Endothelial cell of umbilical vein (primary cell): ENCODE data around the gene N4BP2L1. TPM values are rescaled to one million over a fixed set of nuclear protein-coding genes. Genes with fewer than 3 reads are reported as not detected.

ENCODE experiments used
- BruUV-seq: library from RNA; stranded (reverse); fragments of 400-500 nt; replicated peaks from 2 replicates; lab custom pipeline; 2021; lab: Mats Ljungman, UMichigan
- CTCF ChIA-PET: fragments of 300-600, 350-600 bp; sonication (Branson Sonifier 250); formaldehyde crosslinking; loops from one replicate; lab custom pipeline; 2021; ENCODE audit warnings: antibody characterized with exemption, inconsistent platforms; lab: Charles Lee
- POLR2A ChIA-PET: fragments of 300-600, 350-600 bp; sonication (Branson Sonifier 250); formaldehyde crosslinking; loops from one replicate; lab custom pipeline; 2021; ENCODE audit warnings: antibody characterized with exemption, inconsistent platforms; lab: Charles Lee
- DNase-seq: peaks from one replicate; pipeline ENCODE4 v3.0.0-alpha.2; 2011; ENCODE audit warnings: low read depth, low spot score
- FAIRE-seq: peaks from 2 replicates; lab custom pipeline; 2011; peaks lifted over from hg19 to GRCh38; lab: Jason Lieb, UNC
- H2AFZ ChIP-seq: 2 replicates; pipeline ENCODE4 v1.6.0; 2012; ENCODE audit warnings: low read depth, low read length, control low read depth, inconsistent platforms
- H3K27ac ChIP-seq: 2 replicates; pipeline ENCODE4 v1.5.1; 2011; ENCODE audit warnings: low read depth, mild to moderate bottlenecking, control low read depth, low read length, moderate library complexity; ENCODE audit not compliant: insufficient read depth
- H3K27me3 ChIP-seq, 2 experiments: 2 replicates each; pipeline versions ENCODE4 v1.6.0 to v1.6.1; 2011; ENCODE audit warnings: low read length in 2 of 2, mixed read lengths in 1 of 2; ENCODE audit not compliant: control insufficient read depth in 2 of 2, insufficient read depth in 2 of 2
- H3K36me3 ChIP-seq, 2 experiments: 2 replicates in 1 of 2; 3 replicates in 1 of 2; pipeline ENCODE4 v1.5.1; 2011; ENCODE audit warnings: low read length in 2 of 2, mild to moderate bottlenecking in 1 of 2, moderate library complexity in 1 of 2; ENCODE audit not compliant: control insufficient read depth in 2 of 2, insufficient read depth in 2 of 2; ENCODE audit errors: extremely low read depth in 1 of 2
- H3K4me1 ChIP-seq: 3 replicates; pipeline ENCODE4 v1.5.1; 2011; ENCODE audit warnings: mild to moderate bottlenecking, low read length; ENCODE audit not compliant: control insufficient read depth, insufficient read depth; ENCODE audit errors: extremely low read depth
- H3K4me2 ChIP-seq: 2 replicates; pipeline ENCODE4 v1.6.1; 2011; ENCODE audit warnings: low read length, control low read depth, mixed read lengths; ENCODE audit not compliant: insufficient read depth
- H3K4me3 ChIP-seq, 3 experiments: fragments of 200-600 bp in 1 of 3; sonication (generic), shearing (Covaris generic) in 1 of 3; replicated peaks in 1 of 3; 2 replicates each; pipeline ENCODE4 v1.5.1; 2011 to 2016; ENCODE audit warnings: control low read depth in 3 of 3, low read length in 3 of 3, mild to moderate bottlenecking in 2 of 3, inconsistent platforms in 1 of 3, low read depth in 1 of 3, moderate library complexity in 1 of 3; ENCODE audit not compliant: insufficient read depth in 1 of 3
- H3K79me2 ChIP-seq: 2 replicates; pipeline ENCODE4 v1.6.0; 2012; ENCODE audit warnings: low read length, inconsistent platforms; ENCODE audit not compliant: control insufficient read depth, insufficient read depth
- H3K9ac ChIP-seq: replicated peaks from 2 replicates; pipeline ENCODE3; 2011; ENCODE audit warnings: low read length, control low read depth; ENCODE audit not compliant: insufficient read depth; ENCODE audit errors: extremely low read depth
- H3K9me1 ChIP-seq: replicated peaks from 3 replicates; pipeline ENCODE4 v1.6.0; 2011; ENCODE audit warnings: mild to moderate bottlenecking, low read length; ENCODE audit not compliant: control insufficient read depth, insufficient read depth; ENCODE audit errors: extremely low read depth
- H3K9me3 ChIP-seq: replicated peaks from 2 replicates; pipeline ENCODE4 v1.5.1; 2012; ENCODE audit warnings: low read length, inconsistent platforms; ENCODE audit not compliant: control insufficient read depth, insufficient read depth
- H4K20me1 ChIP-seq: replicated peaks from 2 replicates; pipeline ENCODE3; 2011; ENCODE audit warnings: mild to moderate bottlenecking, low read length; ENCODE audit not compliant: control insufficient read depth, insufficient read depth; ENCODE audit errors: extremely low read depth
- CTCF ChIP-seq, 2 donors: IDR thresholded peaks; 1 replicate in 1 of 2; 2 replicates in 1 of 2; pipeline ENCODE4 v1.5.1; 2011; ENCODE audit warnings: low read length in 2 of 2, mild to moderate bottlenecking in 2 of 2, moderate library complexity in 2 of 2, control low read depth in 1 of 2, inconsistent platforms in 1 of 2, low read depth in 1 of 2; ENCODE audit not compliant: insufficient read depth in 1 of 2; ENCODE audit errors: extremely low read depth in 1 of 2
- EZH2 ChIP-seq: IDR thresholded peaks from 2 replicates; pipeline ENCODE4 v1.6.1; 2012; ENCODE audit warnings: borderline replicate concordance, low read depth, mild to moderate bottlenecking, moderate library complexity, low read length, inconsistent platforms; ENCODE audit not compliant: severe bottlenecking
- FOS ChIP-seq: IDR thresholded peaks from 2 replicates; pipeline ENCODE4 v1.6.1; 2011; ENCODE audit warnings: mild to moderate bottlenecking, low read length, moderate library complexity, borderline replicate concordance; ENCODE audit not compliant: insufficient read depth
- GATA2 ChIP-seq: IDR thresholded peaks from 2 replicates; pipeline ENCODE4 v1.7.0; 2011; ENCODE audit warnings: low read depth, mild to moderate bottlenecking, moderate library complexity, mixed read lengths, low read length; ENCODE audit not compliant: insufficient read length, insufficient read depth
- JUN ChIP-seq: IDR thresholded peaks from 2 replicates; pipeline ENCODE4 v1.6.1; 2011; ENCODE audit warnings: borderline replicate concordance, low read depth; ENCODE audit not compliant: insufficient read length, insufficient read depth
- MYC ChIP-seq: IDR thresholded peaks from one replicate; pipeline ENCODE4 v1.6.1; 2011; ENCODE audit warnings: mild to moderate bottlenecking, low read depth, low read length
- POLR2A ChIP-seq: IDR thresholded peaks from 2 replicates; pipeline ENCODE4 v1.6.1; 2012; ENCODE audit warnings: low read depth, mild to moderate bottlenecking, control low read depth, low read length
- POLR2AphosphoS5 ChIP-seq: IDR thresholded peaks from 2 replicates; pipeline ENCODE4 v1.6.1; 2012; ENCODE audit warnings: low read depth, mild to moderate bottlenecking, control low read depth, low read length, moderate library complexity; ENCODE audit not compliant: insufficient read depth
- dilution Hi-C: fragments of 300-500 bp; cut with MboI; formaldehyde crosslinking; loops from one replicate; pipeline ENCODE4 v1.15.0; 2019; ENCODE audit warnings: low sequenced_read_pairs; ENCODE audit not compliant: extremely low pct_ligation_motif_present
- intact Hi-C: fragments of 100-400 bp; cut with micrococcal nuclease; formaldehyde crosslinking; loops from one replicate; pipeline ENCODE4 v1.10.0; 2022
- polyA plus RNA-seq, 4 experiments: library from polyadenylated mRNA; depleted of rRNA in 3 of 4; stranded (reverse) in 3 of 4; unstranded in 1 of 4; fragments of >200 nt; gene quantifications; 2 replicates each; pipeline versions ENCODE4 v1.2.1 to v1.2.3, GENCODE V29; 2011 to 2012; ENCODE audit warnings: missing spikeins in 1 of 4
- total RNA-seq: library from RNA; stranded (reverse); gene quantifications from 2 replicates; pipeline ENCODE4 v1.2.3, GENCODE V29; 2021
- TF ChIP-seq, protein P1 (sequence below): IDR thresholded peaks from 2 replicates; pipeline ENCODE4 v1.6.1; 2011; ENCODE audit not compliant: insufficient read depth, insufficient read length

N4BP2L1 gene
- total and polyA plus RNA-seq, 2 donors (not counting 3 experiments of a cell fraction or from before 2014, with no cell fraction given), result 1.1 to 2.1 TPM

DNA sequence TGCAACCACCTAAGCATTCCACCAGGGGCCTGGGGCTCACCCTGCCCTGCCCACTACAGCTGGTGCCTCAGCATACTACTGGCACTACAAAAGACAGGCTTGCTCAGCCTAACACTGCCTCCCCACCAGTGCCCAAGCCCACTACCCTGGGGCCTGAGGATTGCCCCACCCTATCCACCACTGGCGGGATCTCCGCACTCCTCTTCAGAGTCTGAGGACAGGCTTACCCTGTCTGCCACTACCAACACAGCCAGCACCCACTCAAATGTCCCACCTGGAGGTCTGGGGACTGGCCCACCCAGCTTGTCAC lies 27.6 kb upstream of the N4BP2L1 start:
- no peak for DNase-seq
- no peaks in the 10 kb centered on the region for H4K20me1 ChIP-seq
- no peak overlapping the region for H2AFZ ChIP-seq
- no peaks in the 10 kb centered on the region for H3K36me3 ChIP-seq
- no peaks in the 10 kb centered on the region for H3K4me1 ChIP-seq
- dilution Hi-C loops (no loop called here), intact Hi-C loops (no loop called here)
- H3K4me2 ChIP-seq, result no peak overlapping the region
- ChIA-PET POLR2A (no interaction called here), CTCF (no interaction called here)
- H3K4me3 ChIP-seq, result no peak overlapping the region
- no peaks in the 10 kb centered on the region for H3K79me2 ChIP-seq
- BruUV-seq, result no TSS peak
- H3K9me1 ChIP-seq, result no peaks in the 10 kb centered on the region
- no peaks in the 10 kb centered on the region for H3K9me3 ChIP-seq
- no peak overlapping the region for H3K9ac ChIP-seq
- H3K27ac ChIP-seq, result no peak overlapping the region
- FAIRE-seq, result no peak
- no peaks in the 10 kb centered on the region for H3K27me3 ChIP-seq
- no peak for TF ChIP-seq POLR2AphosphoS5
- TF ChIP-seq FOS, result no peak
- no peak for TF ChIP-seq MYC
- TF ChIP-seq, protein P1, sequence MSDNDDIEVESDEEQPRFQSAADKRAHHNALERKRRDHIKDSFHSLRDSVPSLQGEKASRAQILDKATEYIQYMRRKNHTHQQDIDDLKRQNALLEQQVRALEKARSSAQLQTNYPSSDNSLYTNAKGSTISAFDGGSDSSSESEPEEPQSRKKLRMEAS, result no peak
- no peak for TF ChIP-seq JUN
- no peak for TF ChIP-seq POLR2A
- no peak for TF ChIP-seq CTCF (IDR thresholded peaks at IDR 0.05; ENCODE audit: extremely low read depth in 1 of 2, insufficient read depth in 1 of 2, low read depth in 1 of 2, low read length in 2 of 2)
- no peak for TF ChIP-seq GATA2
- TF ChIP-seq EZH2, result no peak
